ENCODE data around the gene ACSS2.

Gene ACSS2

DNA sequence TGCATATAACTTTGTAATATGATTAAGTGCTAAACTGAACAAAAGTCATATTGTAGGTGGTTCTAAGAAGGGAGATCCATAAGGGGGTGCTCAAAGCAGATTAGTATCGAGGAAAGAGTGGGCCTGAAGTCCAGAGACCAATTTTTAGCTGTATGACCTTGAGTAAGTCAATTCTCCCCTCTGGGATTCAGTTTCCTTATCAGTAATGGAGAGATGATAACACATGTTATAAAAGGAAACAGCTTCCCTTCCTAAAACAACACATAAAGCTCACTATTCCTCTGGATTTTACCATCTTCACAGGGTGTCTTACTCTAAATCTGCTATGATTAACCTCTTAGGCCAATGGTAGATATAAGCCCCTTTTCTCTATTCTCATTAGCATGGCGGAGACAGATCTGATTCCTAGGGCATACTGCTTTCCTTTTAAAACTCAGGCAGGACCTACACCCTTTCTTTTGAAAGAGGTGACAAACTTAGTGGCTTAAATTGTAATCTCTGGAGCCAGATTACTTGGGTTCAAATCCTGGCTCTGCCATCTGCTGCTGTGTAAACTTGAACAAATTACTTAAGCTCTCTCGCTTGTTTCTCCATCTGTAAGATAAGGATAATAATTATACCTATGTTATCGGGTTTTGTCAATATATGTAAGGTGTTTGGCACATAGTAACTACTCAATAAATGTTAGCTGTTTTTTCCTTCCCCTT lies 39.5 kb downstream of the ACSS2 start:
- H3K79me2 ChIP-seq (ENCODE audit: low read length), result no peaks in the 10 kb centered on the region
- TF ChIP-seq EZH2phosphoT487 (IDR thresholded peaks at IDR 0.05; ENCODE audit: low read length) (no peak), EZH2 (optimal IDR thresholded peaks at IDR 0.05; ENCODE audit: low read depth, low read length) (no peak)
- no peak overlapping the region for H3K4me3 ChIP-seq (ENCODE audit: low read length)
- H3K4me1 ChIP-seq (ENCODE audit: low read length), result no peaks in the 10 kb centered on the region
- H2AFZ ChIP-seq (ENCODE audit: low read length), result no peak overlapping the region
- H3K27ac ChIP-seq (ENCODE audit: low read length), result no peak overlapping the region
- H3K27me3 ChIP-seq (replicated peaks; ENCODE audit: insufficient read depth, low read length), result no peaks in the 10 kb centered on the region
- no peaks in the 10 kb centered on the region for H4K20me1 ChIP-seq (ENCODE audit: insufficient read depth, low read length)
- no peak overlapping the region for H3K9ac ChIP-seq (ENCODE audit: low read length)
- H3K36me3 ChIP-seq (replicated peaks; ENCODE audit: insufficient read depth, low read length), result no peaks in the 10 kb centered on the region
- H3F3A ChIP-seq (ENCODE audit: insufficient read depth, low read length), result no peaks in the 10 kb centered on the region
- no peaks in the 10 kb centered on the region for H3K9me2 ChIP-seq (replicated peaks; ENCODE audit: insufficient read depth, low read length)
- DNase-seq, result no peak
- H3K4me2 ChIP-seq (ENCODE audit: low read depth, low read length), result no peak overlapping the region
- H3K9me3 ChIP-seq (replicated peaks; ENCODE audit: insufficient read depth, low read length), result no peaks in the 10 kb centered on the region

DNA sequence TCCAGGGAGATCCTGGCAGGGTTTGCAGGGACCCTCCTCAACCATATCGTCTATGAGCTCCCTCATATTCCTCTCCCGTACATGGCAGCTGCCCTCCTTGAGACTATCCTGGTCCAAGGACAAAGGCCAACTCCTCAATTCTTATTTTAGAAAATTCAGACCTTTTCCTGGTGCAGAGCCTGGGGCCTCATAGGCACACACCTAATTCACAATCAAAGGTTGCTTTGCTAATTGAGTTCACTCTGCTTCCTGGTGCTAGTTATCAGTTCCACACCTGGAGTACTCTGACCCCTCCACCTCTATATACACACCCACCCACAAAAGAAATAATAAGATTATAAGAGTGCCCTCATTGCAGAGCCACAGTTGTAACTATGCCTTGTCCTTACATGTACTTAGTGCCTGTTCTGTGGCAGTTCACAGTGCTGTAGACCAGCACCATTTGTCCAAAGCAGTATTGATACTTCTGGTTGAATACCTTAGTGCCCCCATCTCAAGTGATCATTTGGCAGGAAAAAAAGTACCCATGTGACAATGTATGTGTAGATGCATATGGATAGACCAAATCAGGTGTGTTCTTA lies 40.5 kb downstream of the ACSS2 start:
- Histone ChIP-seq H3K36me3 (replicated peaks; ENCODE audit: insufficient read depth, low read length) (no peaks in the 10 kb centered on the region), H2AFZ (ENCODE audit: low read length) (no peak overlapping the region), H3K9me3 (replicated peaks; ENCODE audit: insufficient read depth, low read length) (no peaks in the 10 kb centered on the region), H3K4me2 (ENCODE audit: low read depth, low read length) (no peak overlapping the region), H3K79me2 (ENCODE audit: low read length) (no peaks in the 10 kb centered on the region), H3K27ac (ENCODE audit: low read length) (no peak overlapping the region), H3K4me1 (ENCODE audit: low read length) (no peaks in the 10 kb centered on the region), H3K9me2 (replicated peaks; ENCODE audit: insufficient read depth, low read length) (no peaks in the 10 kb centered on the region), H3K4me3 (ENCODE audit: low read length) (no peak overlapping the region), H4K20me1 (ENCODE audit: insufficient read depth, low read length) (no peaks in the 10 kb centered on the region), H3F3A (ENCODE audit: insufficient read depth, low read length) (no peaks in the 10 kb centered on the region), H3K27me3 (replicated peaks; ENCODE audit: insufficient read depth, low read length) (no peaks in the 10 kb centered on the region), H3K9ac (ENCODE audit: low read length) (no peak overlapping the region)
- DNase-seq, result no peak
- TF ChIP-seq EZH2 (optimal IDR thresholded peaks at IDR 0.05; ENCODE audit: low read depth, low read length), result no peak
- TF ChIP-seq EZH2phosphoT487 (IDR thresholded peaks at IDR 0.05; ENCODE audit: low read length), result no peak
- TF ChIP-seq, protein P1, sequence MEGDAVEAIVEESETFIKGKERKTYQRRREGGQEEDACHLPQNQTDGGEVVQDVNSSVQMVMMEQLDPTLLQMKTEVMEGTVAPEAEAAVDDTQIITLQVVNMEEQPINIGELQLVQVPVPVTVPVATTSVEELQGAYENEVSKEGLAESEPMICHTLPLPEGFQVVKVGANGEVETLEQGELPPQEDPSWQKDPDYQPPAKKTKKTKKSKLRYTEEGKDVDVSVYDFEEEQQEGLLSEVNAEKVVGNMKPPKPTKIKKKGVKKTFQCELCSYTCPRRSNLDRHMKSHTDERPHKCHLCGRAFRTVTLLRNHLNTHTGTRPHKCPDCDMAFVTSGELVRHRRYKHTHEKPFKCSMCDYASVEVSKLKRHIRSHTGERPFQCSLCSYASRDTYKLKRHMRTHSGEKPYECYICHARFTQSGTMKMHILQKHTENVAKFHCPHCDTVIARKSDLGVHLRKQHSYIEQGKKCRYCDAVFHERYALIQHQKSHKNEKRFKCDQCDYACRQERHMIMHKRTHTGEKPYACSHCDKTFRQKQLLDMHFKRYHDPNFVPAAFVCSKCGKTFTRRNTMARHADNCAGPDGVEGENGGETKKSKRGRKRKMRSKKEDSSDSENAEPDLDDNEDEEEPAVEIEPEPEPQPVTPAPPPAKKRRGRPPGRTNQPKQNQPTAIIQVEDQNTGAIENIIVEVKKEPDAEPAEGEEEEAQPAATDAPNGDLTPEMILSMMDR (IDR thresholded peaks at IDR 0.05; ENCODE audit: low read length), result no peak

DNA sequence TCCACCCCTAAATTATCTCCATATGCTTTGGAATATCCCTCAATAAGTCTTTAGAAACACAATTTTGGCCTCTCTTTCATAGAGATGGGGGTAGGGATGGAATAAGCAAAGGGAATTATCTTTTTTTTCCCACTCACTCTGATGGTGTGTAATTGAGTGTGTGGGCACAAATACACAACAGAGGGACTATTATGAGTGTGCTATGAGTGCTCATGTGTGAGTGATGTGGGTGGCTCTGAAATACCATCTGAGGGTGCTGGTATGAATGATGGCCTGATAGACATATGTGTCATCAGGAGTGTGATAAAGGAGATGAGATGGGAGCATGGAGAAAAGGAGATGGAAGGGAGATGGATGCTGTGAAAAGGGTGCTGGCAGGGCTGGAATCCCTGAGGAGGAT lies 43.6 kb downstream of the ACSS2 start:
- Histone ChIP-seq H3K9me2 (replicated peaks; ENCODE audit: insufficient read depth, low read length) (no peaks in the 10 kb centered on the region), H3K27me3 (replicated peaks; ENCODE audit: insufficient read depth, low read length) (no peaks in the 10 kb centered on the region), H4K20me1 (ENCODE audit: insufficient read depth, low read length) (no peaks in the 10 kb centered on the region), H3K79me2 (ENCODE audit: low read length) (no peaks in the 10 kb centered on the region), H3K4me3 (ENCODE audit: low read length) (no peak overlapping the region), H3K9ac (ENCODE audit: low read length) (no peak overlapping the region), H3F3A (ENCODE audit: insufficient read depth, low read length) (no peaks in the 10 kb centered on the region), H3K27ac (ENCODE audit: low read length) (no peak overlapping the region), H3K4me2 (ENCODE audit: low read depth, low read length) (no peak overlapping the region), H3K36me3 (replicated peaks; ENCODE audit: insufficient read depth, low read length) (no peaks in the 10 kb centered on the region), H3K4me1 (ENCODE audit: low read length) (no peaks in the 10 kb centered on the region), H2AFZ (ENCODE audit: low read length) (no peak overlapping the region), H3K9me3 (replicated peaks; ENCODE audit: insufficient read depth, low read length) (no peaks in the 10 kb centered on the region)
- DNase-seq, result no peak
- TF ChIP-seq EZH2phosphoT487 (IDR thresholded peaks at IDR 0.05; ENCODE audit: low read length) (no peak), EZH2 (optimal IDR thresholded peaks at IDR 0.05; ENCODE audit: low read depth, low read length) (no peak)
- TF ChIP-seq, protein P1 (IDR thresholded peaks at IDR 0.05; ENCODE audit: low read length), result no peak

DNA sequence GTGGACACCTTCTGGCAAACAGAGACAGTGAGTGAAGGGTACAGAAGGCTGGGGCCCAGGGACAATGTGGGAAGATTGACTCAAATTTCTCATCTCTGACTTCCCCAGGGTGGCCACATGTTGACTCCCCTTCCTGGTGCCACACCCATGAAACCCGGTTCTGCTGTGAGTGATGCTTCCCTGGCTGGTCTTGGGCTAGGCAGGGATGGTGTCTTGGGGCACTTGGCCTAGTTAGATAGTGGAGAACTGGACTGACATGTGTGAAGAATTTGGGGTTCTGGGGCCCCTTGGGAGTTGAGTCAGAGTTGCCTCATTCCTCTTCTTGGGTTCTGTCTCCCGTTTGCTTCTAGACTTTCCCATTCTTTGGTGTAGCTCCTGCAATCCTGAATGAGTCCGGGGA lies 45.0 kb downstream of the ACSS2 start:
- Histone ChIP-seq H3K9ac (ENCODE audit: low read length) (no peak overlapping the region), H2AFZ (ENCODE audit: low read length) (no peak overlapping the region), H3K4me3 (ENCODE audit: low read length) (no peak overlapping the region), H3K9me3 (replicated peaks; ENCODE audit: insufficient read depth, low read length) (no peaks in the 10 kb centered on the region), H3K27me3 (replicated peaks; ENCODE audit: insufficient read depth, low read length) (no peaks in the 10 kb centered on the region), H4K20me1 (ENCODE audit: insufficient read depth, low read length) (no peaks in the 10 kb centered on the region), H3K79me2 (ENCODE audit: low read length) (no peaks in the 10 kb centered on the region), H3K9me2 (replicated peaks; ENCODE audit: insufficient read depth, low read length) (no peaks in the 10 kb centered on the region), H3K36me3 (replicated peaks; ENCODE audit: insufficient read depth, low read length) (no peaks in the 10 kb centered on the region), H3F3A (ENCODE audit: insufficient read depth, low read length) (no peaks in the 10 kb centered on the region), H3K4me2 (ENCODE audit: low read depth, low read length) (no peak overlapping the region), H3K4me1 (ENCODE audit: low read length) (0 out of 2 replicates have a peak, but pooled peaks cover under 1% of the 10 kb centered on the region), H3K27ac (ENCODE audit: low read length) (no peak overlapping the region)
- no peak for DNase-seq
- TF ChIP-seq EZH2 (optimal IDR thresholded peaks at IDR 0.05; ENCODE audit: low read depth, low read length) (no peak), EZH2phosphoT487 (IDR thresholded peaks at IDR 0.05; ENCODE audit: low read length) (no peak)
- TF ChIP-seq, protein P1 (IDR thresholded peaks at IDR 0.05; ENCODE audit: low read length), result no peak
